HUES6 (cell line): ENCODE results near the gene NRAS.

Experiments
- H3K27ac ChIP-seq: 2 replicates; pipeline ENCODE4 v1.7.0; 2013; ENCODE audit warnings: low read depth, mild to moderate bottlenecking, low read length, inconsistent platforms
- H3K27me3 ChIP-seq: 2 replicates; pipeline ENCODE4 v1.6.1; 2013; ENCODE audit warnings: low read length; ENCODE audit not compliant: control insufficient read depth, insufficient read depth
- H3K36me3 ChIP-seq: 2 replicates; pipeline ENCODE4 v1.6.1; 2013; ENCODE audit warnings: low read length; ENCODE audit not compliant: control insufficient read depth, insufficient read depth
- H3K4me1 ChIP-seq: 2 replicates; pipeline ENCODE4 v1.6.1; 2013; ENCODE audit warnings: low read length; ENCODE audit not compliant: control insufficient read depth, insufficient read depth
- H3K4me3 ChIP-seq: 2 replicates; pipeline ENCODE4 v1.5.1; 2013; ENCODE audit warnings: low read depth, low read length
- H3K9ac ChIP-seq: one replicate; pipeline ENCODE4 v1.6.1; 2013; ENCODE audit warnings: mild to moderate bottlenecking, low read length
- H3K9me3 ChIP-seq: 2 replicates; pipeline ENCODE4 v1.6.1; 2013; ENCODE audit warnings: low read depth, low read length; ENCODE audit not compliant: control insufficient read depth, insufficient read depth

Gene NRAS

DNA sequence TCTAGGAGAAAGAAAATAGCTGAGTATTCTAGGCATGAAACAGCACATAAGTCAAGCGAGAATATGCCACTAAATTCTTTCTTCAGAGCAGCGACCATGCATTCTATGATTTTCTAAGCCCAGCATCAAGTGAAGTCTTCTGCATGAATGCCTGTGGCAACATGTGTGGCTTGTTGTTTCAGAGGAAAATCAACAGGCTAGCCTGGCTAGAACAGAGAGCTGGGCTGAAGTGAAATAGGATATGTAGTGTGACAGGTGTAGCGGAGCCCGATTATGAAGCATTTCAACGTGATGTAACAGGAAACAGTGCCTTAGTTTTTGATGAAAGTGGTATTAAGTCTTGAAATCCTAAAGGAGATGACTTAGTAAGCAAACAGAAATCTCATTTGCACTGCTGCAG is 34.2 kb upstream of the NRAS start:
- no peak overlapping the region for H3K4me3 ChIP-seq
- peaks cover 64% of the 10 kb centered on the region for H3K36me3 ChIP-seq
- H3K9ac ChIP-seq: no peak overlapping the region
- no peak overlapping the region for H3K27ac ChIP-seq
- no peaks in the 10 kb centered on the region for H3K9me3 ChIP-seq
- H3K4me1 ChIP-seq: peaks cover 34% of the 10 kb centered on the region
- H3K27me3 ChIP-seq: no peaks in the 10 kb centered on the region

- no peak overlapping the region for H3K9ac ChIP-seq
- peaks cover 67% of the 10 kb centered on the region for H3K36me3 ChIP-seq
- no peaks in the 10 kb centered on the region for H3K27me3 ChIP-seq
- H3K9me3 ChIP-seq: no peaks in the 10 kb centered on the region
- H3K4me3 ChIP-seq: no peak overlapping the region
- no peak overlapping the region for H3K27ac ChIP-seq
- H3K4me1 ChIP-seq: peaks cover 25% of the 10 kb centered on the region
Observed at GRCh38 chr1:114749835-114750234, 33.3 kb upstream of the NRAS start.

DNA sequence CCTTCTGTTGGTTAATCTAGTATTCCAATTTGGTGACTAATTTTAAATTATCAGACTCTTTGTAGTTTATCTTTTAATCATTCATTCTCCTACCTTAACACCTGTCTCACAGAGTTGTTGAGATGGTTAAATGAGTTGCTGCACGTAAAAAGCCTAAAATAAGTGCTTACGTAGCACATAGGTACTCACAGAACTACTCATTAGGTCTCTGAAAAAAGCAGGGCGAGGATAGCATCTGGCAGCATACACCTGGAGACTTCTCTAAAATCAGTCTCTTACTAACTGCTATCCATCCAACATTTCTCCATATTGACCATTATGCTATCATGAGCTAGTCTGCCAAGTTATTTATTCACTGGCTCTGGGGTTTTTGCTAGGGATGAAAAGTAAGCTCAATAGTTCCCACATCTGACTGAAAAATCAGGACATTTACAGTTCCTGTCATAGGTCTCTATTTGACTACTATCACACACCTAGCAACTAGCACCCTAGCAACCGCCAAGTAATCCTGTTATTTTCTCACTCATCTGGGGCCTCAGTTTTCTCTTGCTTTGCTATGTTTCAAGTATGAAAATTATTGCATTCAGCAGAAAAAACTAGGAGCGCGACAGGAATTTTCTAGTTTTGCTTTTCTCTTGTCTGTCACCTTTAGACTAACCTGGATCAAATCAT is 30.0 kb upstream of the NRAS start:
- Histone ChIP-seq H3K36me3 (peaks cover 92% of the 10 kb centered on the region), H3K4me1 (0 out of 2 replicates have a peak, but pooled peaks cover under 1% of the 10 kb centered on the region), H3K9ac (no peak overlapping the region), H3K27me3 (no peaks in the 10 kb centered on the region), H3K4me3 (no peak overlapping the region), H3K27ac (no peak overlapping the region), H3K9me3 (no peaks in the 10 kb centered on the region)

DNA sequence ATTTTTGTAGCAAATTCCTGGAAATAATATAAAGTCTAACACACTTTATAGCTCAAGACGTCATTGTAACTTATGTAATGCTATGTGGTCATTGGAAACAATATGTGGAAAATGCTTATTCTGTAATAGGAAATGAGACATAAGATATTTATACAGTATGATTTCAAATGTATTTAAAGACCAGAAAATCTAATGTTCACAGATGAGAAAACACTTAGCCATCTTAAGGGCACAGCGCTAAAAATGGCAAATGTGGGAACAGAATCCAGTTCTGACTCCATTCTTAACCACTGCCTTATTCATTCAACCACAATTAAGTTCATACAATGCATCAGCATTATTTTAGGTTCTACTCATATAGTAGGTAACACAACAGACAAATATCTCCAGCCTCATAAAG is 28.7 kb upstream of the NRAS start:
- no peak overlapping the region for H3K27ac ChIP-seq
- H3K36me3 ChIP-seq: peaks cover 98% of the 10 kb centered on the region
- H3K9me3 ChIP-seq: no peaks in the 10 kb centered on the region
- H3K27me3 ChIP-seq: no peaks in the 10 kb centered on the region
- H3K9ac ChIP-seq: no peak overlapping the region
- H3K4me3 ChIP-seq: no peak overlapping the region
- no peaks in the 10 kb centered on the region for H3K4me1 ChIP-seq

GRCh38 chr1:114741963-114742746 is 25.6 kb upstream of the NRAS start:
- no peak overlapping the region for H3K4me3 ChIP-seq
- H3K4me1 ChIP-seq: no peaks in the 10 kb centered on the region
- no peak overlapping the region for H3K9ac ChIP-seq
- peaks cover 97% of the 10 kb centered on the region for H3K36me3 ChIP-seq
- H3K9me3 ChIP-seq: no peaks in the 10 kb centered on the region
- no peak overlapping the region for H3K27ac ChIP-seq
- H3K27me3 ChIP-seq: no peaks in the 10 kb centered on the region

DNA sequence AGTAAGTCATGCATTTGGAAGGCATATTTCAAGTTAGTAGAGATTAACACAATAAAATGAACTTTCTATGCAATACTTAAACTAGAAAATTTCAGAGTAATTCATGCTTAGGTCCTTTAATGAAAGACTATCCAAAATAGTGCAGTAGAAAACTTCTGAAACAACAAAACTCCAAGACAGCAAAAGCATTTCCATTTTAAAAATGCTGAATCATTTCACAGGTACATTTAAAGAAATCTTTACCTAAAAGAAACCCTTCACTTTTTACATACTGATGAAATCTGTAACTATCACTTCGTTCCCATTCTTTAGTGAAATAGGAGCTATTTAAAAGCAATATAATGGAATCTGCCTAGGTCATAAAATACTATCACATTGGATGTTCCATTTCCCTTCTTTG is 23.8 kb upstream of the NRAS start:
- H3K4me3 ChIP-seq: no peak overlapping the region
- H3K9ac ChIP-seq: no peak overlapping the region
- no peaks in the 10 kb centered on the region for H3K4me1 ChIP-seq
- peaks cover 97% of the 10 kb centered on the region for H3K36me3 ChIP-seq
- no peaks in the 10 kb centered on the region for H3K27me3 ChIP-seq
- H3K27ac ChIP-seq: peak overlapping the region; percentile 4; the same call in 1 of the 2 replicates
- no peaks in the 10 kb centered on the region for H3K9me3 ChIP-seq

- peaks cover 98% of the 10 kb centered on the region for H3K36me3 ChIP-seq
Observed at GRCh38 chr1:114737314-114737849, 20.8 kb upstream of the NRAS start.

GRCh38 chr1:114735479-114735878 is 18.9 kb upstream of the NRAS start:
- H3K4me1 ChIP-seq: no peaks in the 10 kb centered on the region
- H3K4me3 ChIP-seq: no peak overlapping the region
- H3K36me3 ChIP-seq: peaks cover 98% of the 10 kb centered on the region
- no peaks in the 10 kb centered on the region for H3K9me3 ChIP-seq
- H3K27me3 ChIP-seq: no peaks in the 10 kb centered on the region
- no peak overlapping the region for H3K27ac ChIP-seq
- H3K9ac ChIP-seq: no peak overlapping the region

More at GRCh38 chr1:114737314-114737849, 20.8 kb upstream of the NRAS start:
- no peaks in the 10 kb centered on the region for H3K27me3 ChIP-seq
- no peaks in the 10 kb centered on the region for H3K4me1 ChIP-seq
- no peak overlapping the region for H3K27ac ChIP-seq
- H3K9ac ChIP-seq: no peak overlapping the region
- H3K9me3 ChIP-seq: no peaks in the 10 kb centered on the region
- H3K4me3 ChIP-seq: no peak overlapping the region

DNA sequence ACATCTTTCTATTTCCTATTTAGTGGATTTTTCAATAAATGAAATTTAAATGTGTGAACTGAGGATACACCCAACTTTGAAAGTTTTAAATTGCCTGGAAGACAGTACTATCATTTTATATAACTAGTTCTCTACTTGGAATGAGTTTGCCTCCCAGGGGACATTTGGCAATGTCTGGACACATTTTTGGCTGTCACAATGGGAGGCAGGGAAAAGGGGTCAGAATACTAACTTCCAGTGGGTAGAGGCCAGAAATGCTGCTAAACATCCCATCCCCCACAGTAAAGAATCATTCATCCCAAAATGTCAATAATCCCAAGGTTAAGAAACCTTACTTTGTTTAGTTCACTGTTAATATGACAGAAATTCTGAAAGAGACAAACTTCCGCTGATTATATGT is 13.2 kb upstream of the NRAS start:
- H3K4me3 ChIP-seq: no peak overlapping the region
- H3K4me1 ChIP-seq: no peaks in the 10 kb centered on the region
- no peak overlapping the region for H3K27ac ChIP-seq
- peaks cover 99% of the 10 kb centered on the region for H3K36me3 ChIP-seq
- no peak overlapping the region for H3K9ac ChIP-seq
- no peaks in the 10 kb centered on the region for H3K27me3 ChIP-seq
- H3K9me3 ChIP-seq: no peaks in the 10 kb centered on the region

DNA sequence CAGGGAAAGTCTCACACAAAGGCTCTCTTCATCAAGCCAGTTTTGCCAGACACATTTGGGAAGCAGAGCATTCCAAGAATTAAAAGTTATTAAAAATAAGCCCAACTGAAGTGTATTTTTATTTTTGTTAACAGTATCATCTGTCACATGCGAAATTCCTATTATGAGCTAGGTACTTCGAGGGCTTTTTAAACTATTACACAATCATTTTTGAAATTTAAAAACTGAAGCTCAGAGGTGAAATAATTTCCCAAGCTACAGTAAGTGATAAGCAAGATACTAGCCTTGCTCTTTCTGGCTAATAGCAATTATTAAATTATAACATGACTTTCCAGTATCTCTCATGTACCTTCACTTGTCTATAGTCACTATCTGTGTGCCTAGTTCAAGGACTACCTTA is 12.0 kb upstream of the NRAS start:
- Histone ChIP-seq H3K27ac (no peak overlapping the region), H3K4me1 (no peaks in the 10 kb centered on the region), H3K4me3 (no peak overlapping the region), H3K9ac (no peak overlapping the region), H3K27me3 (no peaks in the 10 kb centered on the region), H3K9me3 (no peaks in the 10 kb centered on the region), H3K36me3 (peaks cover 99% of the 10 kb centered on the region)

DNA sequence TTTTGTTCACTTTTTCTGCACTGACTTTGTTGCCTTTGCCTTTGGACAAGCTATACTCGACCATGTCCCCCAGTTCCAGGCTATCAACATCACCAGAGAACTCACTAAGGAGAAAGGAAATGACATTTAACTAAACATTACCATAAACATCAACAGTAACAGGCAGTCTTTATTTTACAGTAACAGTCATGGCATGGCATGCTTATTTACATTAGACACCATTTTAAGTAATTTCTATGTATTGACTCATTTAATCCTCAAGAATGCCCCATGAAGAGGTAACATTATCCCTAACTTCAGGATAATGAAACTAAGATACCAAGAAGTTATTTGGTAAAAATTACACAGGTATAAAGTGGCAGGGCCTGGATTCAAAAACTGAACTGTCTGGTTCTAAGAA is 8.7 kb upstream of the NRAS start:
- Histone ChIP-seq H3K27me3 (no peaks in the 10 kb centered on the region), H3K9ac (no peak overlapping the region), H3K4me1 (no peaks in the 10 kb centered on the region), H3K4me3 (no peak overlapping the region), H3K27ac (no peak overlapping the region), H3K9me3 (no peaks in the 10 kb centered on the region), H3K36me3 (peaks cover 99% of the 10 kb centered on the region)
